ENCODE data around the gene SLC17A2. TPM values are rescaled to one million over a fixed set of nuclear protein-coding genes. Genes with fewer than 3 reads are reported as not detected.

SLC17A2 gene
- total and polyA plus RNA-seq, 2 of the 13 experiments (the other 11 are each of a cell fraction or from before 2014, with no cell fraction given), result 11.2 to 32.4 TPM

DNA sequence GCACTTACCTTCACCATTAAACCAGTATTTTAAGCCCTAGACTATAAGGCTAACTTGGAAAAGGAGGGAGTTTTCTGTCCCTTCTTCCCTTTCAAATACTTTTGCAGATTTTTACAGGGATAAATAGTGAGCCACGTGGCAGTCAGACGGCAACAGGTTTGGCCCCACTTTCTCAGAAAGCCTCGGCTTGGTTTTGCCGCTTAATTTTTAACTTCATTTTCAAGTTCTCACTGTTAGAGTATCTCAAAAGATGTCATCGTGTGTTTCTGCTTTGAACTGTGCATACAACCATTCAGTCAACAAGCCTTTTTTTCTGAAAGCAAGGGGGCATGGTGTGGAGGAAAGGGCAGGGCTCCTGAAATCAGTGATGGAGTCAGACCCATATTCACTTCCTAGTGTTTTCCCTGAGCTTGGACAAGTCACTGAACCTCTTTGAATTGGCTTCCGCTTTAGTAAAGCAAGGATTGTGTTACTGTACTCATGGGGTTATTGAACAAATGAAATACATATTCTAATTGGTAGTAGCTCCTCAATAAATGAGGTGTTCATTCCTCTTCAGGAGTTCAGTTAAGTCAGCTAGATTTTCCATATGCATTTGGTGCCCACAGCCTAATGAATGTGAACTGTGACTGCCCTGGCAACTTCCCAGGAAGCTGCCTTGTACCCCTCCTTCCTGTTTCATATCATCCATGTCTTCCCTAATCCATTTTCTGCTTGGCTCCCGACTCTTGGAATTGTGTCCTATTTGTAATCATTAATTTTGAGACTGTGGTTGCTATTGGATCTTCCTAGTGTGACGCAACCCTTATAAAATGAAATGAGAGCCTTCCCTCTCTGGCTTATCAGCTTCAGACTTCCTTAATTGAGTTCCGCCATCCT is at the start of gene SLC17A2 (continued):
- TF ChIP-seq, protein P1, sequence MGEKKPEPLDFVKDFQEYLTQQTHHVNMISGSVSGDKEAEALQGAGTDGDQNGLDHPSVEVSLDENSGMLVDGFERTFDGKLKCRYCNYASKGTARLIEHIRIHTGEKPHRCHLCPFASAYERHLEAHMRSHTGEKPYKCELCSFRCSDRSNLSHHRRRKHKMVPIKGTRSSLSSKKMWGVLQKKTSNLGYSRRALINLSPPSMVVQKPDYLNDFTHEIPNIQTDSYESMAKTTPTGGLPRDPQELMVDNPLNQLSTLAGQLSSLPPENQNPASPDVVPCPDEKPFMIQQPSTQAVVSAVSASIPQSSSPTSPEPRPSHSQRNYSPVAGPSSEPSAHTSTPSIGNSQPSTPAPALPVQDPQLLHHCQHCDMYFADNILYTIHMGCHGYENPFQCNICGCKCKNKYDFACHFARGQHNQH (CRISPR knock-in tag; IDR thresholded peaks at IDR 0.05), result peak; percentile 69; the same call in 1 of the 2 replicates
- TF ChIP-seq ZNF562 (CRISPR knock-in tag; IDR thresholded peaks at IDR 0.05; ENCODE audit: borderline replicate concordance) (no peak), ZBTB8A (CRISPR knock-in tag; IDR thresholded peaks at IDR 0.05; ENCODE audit: borderline replicate concordance, low read depth) (no peak), FOXC1 (CRISPR knock-in tag; IDR thresholded peaks at IDR 0.05; ENCODE audit: borderline replicate concordance) (no peak), NR2F2 (IDR thresholded peaks at IDR 0.05; ENCODE audit: borderline replicate concordance, low read depth) (0 out of 2 replicates have a peak, but pooled peaks have one; percentile 15), ZNF12 (CRISPR knock-in tag; IDR thresholded peaks at IDR 0.05) (no peak), BCL6 (CRISPR knock-in tag; IDR thresholded peaks at IDR 0.05) (peak; percentile 75)
- TF ChIP-seq, protein P2, sequence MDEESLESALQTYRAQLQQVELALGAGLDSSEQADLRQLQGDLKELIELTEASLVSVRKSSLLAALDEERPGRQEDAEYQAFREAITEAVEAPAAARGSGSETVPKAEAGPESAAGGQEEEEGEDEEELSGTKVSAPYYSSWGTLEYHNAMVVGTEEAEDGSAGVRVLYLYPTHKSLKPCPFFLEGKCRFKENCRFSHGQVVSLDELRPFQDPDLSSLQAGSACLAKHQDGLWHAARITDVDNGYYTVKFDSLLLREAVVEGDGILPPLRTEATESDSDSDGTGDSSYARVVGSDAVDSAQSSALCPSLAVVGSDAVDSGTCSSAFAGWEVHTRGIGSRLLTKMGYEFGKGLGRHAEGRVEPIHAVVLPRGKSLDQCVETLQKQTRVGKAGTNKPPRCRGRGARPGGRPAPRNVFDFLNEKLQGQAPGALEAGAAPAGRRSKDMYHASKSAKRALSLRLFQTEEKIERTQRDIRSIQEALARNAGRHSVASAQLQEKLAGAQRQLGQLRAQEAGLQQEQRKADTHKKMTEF (CRISPR knock-in tag; IDR thresholded peaks at IDR 0.05), result peak; percentile 64
- TF ChIP-seq, protein P3, sequence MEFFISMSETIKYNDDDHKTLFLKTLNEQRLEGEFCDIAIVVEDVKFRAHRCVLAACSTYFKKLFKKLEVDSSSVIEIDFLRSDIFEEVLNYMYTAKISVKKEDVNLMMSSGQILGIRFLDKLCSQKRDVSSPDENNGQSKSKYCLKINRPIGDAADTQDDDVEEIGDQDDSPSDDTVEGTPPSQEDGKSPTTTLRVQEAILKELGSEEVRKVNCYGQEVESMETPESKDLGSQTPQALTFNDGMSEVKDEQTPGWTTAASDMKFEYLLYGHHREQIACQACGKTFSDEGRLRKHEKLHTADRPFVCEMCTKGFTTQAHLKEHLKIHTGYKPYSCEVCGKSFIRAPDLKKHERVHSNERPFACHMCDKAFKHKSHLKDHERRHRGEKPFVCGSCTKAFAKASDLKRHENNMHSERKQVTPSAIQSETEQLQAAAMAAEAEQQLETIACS (CRISPR knock-in tag; IDR thresholded peaks at IDR 0.05), result no peak
- TF ChIP-seq, protein P4, sequence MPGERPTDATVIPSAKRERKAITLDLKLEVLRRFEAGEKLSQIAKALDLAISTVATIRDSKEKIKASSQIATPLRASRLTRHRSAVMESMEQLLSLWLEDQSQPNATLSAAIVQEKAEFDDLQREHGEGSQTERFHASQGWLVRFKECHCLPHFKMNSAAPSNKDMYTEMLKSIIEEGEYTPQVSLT (CRISPR knock-in tag; IDR thresholded peaks at IDR 0.05; ENCODE audit: borderline replicate concordance, low read depth), result no peak
- TF ChIP-seq, protein P5, sequence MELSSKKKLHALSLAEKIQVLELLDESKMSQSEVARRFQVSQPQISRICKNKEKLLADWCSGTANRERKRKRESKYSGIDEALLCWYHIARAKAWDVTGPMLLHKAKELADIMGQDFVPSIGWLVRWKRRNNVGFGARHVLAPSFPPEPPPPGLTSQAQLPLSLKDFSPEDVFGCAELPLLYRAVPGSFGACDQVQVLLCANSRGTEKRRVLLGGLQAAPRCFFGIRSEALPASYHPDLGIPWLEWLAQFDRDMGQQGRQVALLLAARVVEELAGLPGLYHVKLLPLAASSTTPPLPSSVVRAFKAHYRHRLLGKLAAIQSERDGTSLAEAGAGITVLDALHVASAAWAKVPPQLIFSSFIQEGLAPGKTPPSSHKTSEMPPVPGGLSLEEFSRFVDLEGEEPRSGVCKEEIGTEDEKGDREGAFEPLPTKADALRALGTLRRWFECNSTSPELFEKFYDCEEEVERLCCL (CRISPR knock-in tag; IDR thresholded peaks at IDR 0.05; ENCODE audit: borderline replicate concordance), result no peak; the same call in 1 of the 2 replicates
- TF ChIP-seq, protein P6, sequence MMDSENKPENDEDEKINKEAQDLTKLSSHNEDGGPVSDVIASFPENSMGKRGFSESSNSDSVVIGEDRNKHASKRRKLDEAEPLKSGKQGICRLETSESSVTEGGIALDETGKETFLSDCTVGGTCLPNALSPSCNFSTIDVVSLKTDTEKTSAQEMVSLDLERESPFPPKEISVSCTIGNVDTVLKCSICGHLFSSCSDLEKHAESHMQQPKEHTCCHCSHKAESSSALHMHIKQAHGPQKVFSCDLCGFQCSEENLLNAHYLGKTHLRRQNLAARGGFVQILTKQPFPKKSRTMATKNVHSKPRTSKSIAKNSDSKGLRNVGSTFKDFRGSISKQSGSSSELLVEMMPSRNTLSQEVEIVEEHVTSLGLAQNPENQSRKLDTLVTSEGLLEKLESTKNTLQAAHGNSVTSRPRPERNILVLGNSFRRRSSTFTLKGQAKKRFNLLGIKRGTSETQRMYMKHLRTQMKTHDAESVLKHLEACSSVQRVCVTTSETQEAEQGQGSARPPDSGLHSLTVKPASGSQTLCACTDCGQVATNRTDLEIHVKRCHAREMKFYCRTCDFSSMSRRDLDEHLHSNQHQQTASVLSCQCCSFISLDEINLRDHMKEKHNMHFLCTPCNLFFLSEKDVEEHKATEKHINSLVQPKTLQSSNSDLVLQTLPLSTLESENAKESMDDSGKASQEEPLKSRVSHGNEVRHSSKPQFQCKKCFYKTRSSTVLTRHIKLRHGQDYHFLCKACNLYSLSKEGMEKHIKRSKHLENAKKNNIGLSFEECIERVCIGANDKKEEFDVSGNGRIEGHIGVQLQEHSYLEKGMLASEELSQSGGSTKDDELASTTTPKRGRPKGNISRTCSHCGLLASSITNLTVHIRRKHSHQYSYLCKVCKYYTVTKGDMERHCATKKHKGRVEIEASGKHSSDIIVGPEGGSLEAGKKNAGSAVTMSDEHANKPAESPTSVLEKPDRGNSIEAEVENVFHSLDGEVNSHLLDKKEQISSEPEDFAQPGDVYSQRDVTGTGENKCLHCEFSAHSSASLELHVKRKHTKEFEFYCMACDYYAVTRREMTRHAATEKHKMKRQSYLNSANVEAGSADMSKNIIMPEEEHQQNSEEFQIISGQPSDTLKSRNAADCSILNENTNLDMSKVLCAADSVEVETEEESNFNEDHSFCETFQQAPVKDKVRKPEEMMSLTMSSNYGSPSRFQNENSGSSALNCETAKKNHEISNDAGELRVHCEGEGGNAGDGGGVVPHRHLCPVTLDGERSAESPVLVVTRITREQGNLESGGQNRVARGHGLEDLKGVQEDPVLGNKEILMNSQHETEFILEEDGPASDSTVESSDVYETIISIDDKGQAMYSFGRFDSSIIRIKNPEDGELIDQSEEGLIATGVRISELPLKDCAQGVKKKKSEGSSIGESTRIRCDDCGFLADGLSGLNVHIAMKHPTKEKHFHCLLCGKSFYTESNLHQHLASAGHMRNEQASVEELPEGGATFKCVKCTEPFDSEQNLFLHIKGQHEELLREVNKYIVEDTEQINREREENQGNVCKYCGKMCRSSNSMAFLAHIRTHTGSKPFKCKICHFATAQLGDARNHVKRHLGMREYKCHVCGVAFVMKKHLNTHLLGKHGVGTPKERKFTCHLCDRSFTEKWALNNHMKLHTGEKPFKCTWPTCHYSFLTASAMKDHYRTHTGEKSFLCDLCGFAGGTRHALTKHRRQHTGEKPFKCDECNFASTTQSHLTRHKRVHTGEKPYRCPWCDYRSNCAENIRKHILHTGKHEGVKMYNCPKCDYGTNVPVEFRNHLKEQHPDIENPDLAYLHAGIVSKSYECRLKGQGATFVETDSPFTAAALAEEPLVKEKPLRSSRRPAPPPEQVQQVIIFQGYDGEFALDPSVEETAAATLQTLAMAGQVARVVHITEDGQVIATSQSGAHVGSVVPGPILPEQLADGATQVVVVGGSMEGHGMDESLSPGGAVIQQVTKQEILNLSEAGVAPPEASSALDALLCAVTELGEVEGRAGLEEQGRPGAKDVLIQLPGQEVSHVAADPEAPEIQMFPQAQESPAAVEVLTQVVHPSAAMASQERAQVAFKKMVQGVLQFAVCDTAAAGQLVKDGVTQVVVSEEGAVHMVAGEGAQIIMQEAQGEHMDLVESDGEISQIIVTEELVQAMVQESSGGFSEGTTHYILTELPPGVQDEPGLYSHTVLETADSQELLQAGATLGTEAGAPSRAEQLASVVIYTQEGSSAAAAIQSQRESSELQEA (CRISPR knock-in tag; IDR thresholded peaks at IDR 0.05; ENCODE audit: not compliant biosample characterization), result no peak
